HK-2 (cell line): ENCODE data around the gene CADPS.

Source experiments
- DNase-seq: peaks from one replicate; pipeline ENCODE4 v3.0.0-alpha.2; 2018; ENCODE audit not compliant: unreplicated experiment

Gene CADPS

GRCh38 chr3:62355703-62356102 is 519.5 kb downstream of the CADPS start:
- DNase-seq = no peak
